ENCODE measurements around the gene CLEC16A. TPM values are rescaled to one million over a fixed set of nuclear protein-coding genes. Genes with fewer than 3 reads are reported as not detected.
A peak's percentile ranks its signal among the peaks of the same experiment; 100 is the strongest.

Gene CLEC16A
- total RNA-seq, 1 donor from 2014 or later: 7.8 TPM

DNA sequence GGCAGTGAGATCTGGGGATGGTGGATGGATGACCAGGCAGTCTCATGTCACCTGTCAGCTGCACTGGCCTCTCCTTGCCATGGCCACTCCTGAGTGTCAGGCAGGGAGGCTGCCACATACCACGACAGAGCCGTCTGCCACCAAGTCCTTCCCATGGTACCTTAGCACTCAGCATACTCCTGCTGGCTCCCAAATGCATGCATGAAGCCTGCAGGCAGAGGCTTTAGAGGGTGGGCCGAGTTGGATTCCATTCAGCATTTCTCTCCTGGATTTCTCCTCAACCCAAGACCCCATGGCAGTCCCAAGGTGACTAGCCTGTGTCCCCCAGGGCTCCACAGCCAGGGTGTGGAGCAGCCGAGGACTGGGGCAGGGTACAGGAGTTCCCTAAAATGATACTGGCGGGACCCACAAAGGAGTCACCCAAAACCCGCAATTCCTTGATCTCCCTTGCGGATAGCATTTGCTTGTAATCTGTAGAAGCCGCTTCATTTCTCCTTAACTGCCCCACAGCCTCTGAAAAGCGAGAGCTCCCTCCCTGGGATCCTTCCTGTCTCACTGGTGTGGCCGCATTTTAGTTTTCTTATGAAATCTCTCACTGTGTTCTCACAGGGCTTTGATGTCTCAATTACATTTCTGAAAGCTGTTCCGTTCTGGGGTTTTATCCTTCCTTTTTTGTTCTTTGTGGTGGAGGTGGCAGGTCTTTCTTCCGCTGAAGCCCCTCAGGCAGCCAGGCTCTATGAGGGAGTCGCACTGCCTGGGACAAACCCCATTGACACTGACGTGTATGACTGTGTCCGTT, 170.2 kb downstream of the CLEC16A start:
- no peak for TF ChIP-seq EZH2phosphoT487 (IDR thresholded peaks at IDR 0.05)
- TF ChIP-seq, protein P1, sequence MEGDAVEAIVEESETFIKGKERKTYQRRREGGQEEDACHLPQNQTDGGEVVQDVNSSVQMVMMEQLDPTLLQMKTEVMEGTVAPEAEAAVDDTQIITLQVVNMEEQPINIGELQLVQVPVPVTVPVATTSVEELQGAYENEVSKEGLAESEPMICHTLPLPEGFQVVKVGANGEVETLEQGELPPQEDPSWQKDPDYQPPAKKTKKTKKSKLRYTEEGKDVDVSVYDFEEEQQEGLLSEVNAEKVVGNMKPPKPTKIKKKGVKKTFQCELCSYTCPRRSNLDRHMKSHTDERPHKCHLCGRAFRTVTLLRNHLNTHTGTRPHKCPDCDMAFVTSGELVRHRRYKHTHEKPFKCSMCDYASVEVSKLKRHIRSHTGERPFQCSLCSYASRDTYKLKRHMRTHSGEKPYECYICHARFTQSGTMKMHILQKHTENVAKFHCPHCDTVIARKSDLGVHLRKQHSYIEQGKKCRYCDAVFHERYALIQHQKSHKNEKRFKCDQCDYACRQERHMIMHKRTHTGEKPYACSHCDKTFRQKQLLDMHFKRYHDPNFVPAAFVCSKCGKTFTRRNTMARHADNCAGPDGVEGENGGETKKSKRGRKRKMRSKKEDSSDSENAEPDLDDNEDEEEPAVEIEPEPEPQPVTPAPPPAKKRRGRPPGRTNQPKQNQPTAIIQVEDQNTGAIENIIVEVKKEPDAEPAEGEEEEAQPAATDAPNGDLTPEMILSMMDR (IDR thresholded peaks at IDR 0.05): no peak
- TF ChIP-seq EZH2 (IDR thresholded peaks at IDR 0.05): no peak

DNA sequence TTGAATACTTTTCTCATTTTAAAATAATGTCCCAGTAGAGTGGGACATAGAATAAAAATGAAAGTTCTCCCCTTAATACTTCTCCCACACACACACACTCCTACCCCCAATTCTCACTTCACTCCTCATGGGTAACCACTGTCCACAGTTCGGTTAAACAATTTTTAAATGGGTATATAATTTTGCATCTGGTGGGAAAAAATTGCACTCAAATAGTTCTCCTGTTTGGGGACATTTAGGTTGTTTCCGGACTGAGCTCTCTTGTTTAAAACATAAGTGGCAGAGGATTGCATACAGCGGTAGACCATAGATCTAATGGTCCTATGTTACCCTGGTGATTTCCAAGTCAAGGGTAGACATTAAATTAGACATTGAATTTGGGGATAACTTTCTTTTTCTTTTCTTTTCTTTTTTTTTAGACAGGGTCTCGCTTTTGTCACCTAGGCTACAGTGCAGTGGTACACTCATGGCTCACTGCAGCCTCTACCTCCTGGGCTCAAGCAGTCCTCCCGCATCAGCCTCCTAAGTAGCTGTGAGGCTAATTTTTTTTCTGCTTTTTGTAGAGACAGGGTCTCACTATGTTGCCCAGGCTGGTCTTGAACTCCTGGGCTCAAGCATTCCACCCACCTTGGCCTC, 173.3 kb downstream of the CLEC16A start:
- Histone ChIP-seq H3K4me2 (no peak overlapping the region), H3K27ac (no peak overlapping the region), H2AFZ (replicated peaks) (no peak overlapping the region), H3K36me3 (no peaks in the 10 kb centered on the region), H3K4me3 (no peak overlapping the region), H3K9ac (no peak overlapping the region), H4K20me1 (ENCODE audit: low read depth) (no peaks in the 10 kb centered on the region), H3K27me3 (no peaks in the 10 kb centered on the region), H3F3A (ENCODE audit: low read depth) (no peaks in the 10 kb centered on the region), H3K79me2 (ENCODE audit: low read depth) (no peaks in the 10 kb centered on the region), H3K4me1 (no peaks in the 10 kb centered on the region), H3K9me3 (ENCODE audit: low read depth) (no peaks in the 10 kb centered on the region)
- no peak overlapping the region for H3K27ac Mint-ChIP-seq
- H3K27me3 Mint-ChIP-seq (ENCODE audit: insufficient read depth, low read depth): no peaks in the 10 kb centered on the region
- no peaks in the 10 kb centered on the region for H3K9me3 Mint-ChIP-seq
- H3K4me1 Mint-ChIP-seq: peaks cover 12% of the 10 kb centered on the region
- TF ChIP-seq EZH2phosphoT487 (IDR thresholded peaks at IDR 0.05) (no peak), EZH2 (IDR thresholded peaks at IDR 0.05) (no peak)
- TF ChIP-seq, protein P1 (IDR thresholded peaks at IDR 0.05): no peak
- peaks cover 3% of the 10 kb centered on the region for H3K36me3 Mint-ChIP-seq
- no peak for DNase-seq (ENCODE audit: low spot score)
- H3K4me3 Mint-ChIP-seq: no peak overlapping the region

More for the DNA sequence above, 170.2 kb downstream of the CLEC16A start:
- Histone ChIP-seq H3K27ac (peak overlapping the region; percentile 29), H3F3A (ENCODE audit: low read depth) (no peaks in the 10 kb centered on the region), H3K36me3 (no peaks in the 10 kb centered on the region), H3K9me3 (ENCODE audit: low read depth) (no peaks in the 10 kb centered on the region), H3K4me3 (no peak overlapping the region), H3K4me1 (no peaks in the 10 kb centered on the region), H3K79me2 (ENCODE audit: low read depth) (no peaks in the 10 kb centered on the region), H3K27me3 (no peaks in the 10 kb centered on the region), H3K4me2 (no peak overlapping the region), H3K9ac (no peak overlapping the region), H4K20me1 (ENCODE audit: low read depth) (no peaks in the 10 kb centered on the region), H2AFZ (replicated peaks) (no peak overlapping the region)
- H3K4me1 Mint-ChIP-seq: peaks cover 16% of the 10 kb centered on the region
- no peaks in the 10 kb centered on the region for H3K27me3 Mint-ChIP-seq (ENCODE audit: insufficient read depth, low read depth)
- peak overlapping the region; percentile 71 for H3K27ac Mint-ChIP-seq
- no peaks in the 10 kb centered on the region for H3K9me3 Mint-ChIP-seq
- DNase-seq (ENCODE audit: low spot score): no peak
- H3K36me3 Mint-ChIP-seq: peaks cover 3% of the 10 kb centered on the region
- no peak overlapping the region for H3K4me3 Mint-ChIP-seq

DNA sequence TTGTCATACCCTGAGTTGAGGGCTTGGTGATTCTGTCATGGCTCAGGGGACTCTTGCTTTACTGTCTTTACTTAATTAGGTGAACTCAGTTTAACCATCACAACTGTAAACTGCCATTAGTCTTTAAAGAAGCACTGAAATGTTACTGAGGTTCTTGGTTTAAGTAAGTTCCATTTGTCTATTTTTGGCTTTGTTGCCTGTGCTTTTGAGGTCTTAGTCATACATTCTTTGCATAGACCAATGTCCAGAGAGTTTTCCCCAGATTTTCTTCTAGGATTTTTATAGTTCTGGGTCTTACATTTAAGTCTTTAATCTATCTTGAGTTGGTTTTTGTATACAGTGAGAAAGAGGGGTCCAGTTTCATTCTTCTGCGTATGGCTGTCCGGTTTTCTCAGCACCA, 174.1 kb downstream of the CLEC16A start:
- no peak overlapping the region for H3K9ac ChIP-seq
- H3K27ac ChIP-seq: no peak overlapping the region
- no peaks in the 10 kb centered on the region for H3K4me1 ChIP-seq
- no peaks in the 10 kb centered on the region for H3F3A ChIP-seq (ENCODE audit: low read depth)
- Mint-ChIP-seq H3K27ac (no peak overlapping the region), H3K36me3 (peaks cover 4% of the 10 kb centered on the region), H3K4me3 (no peak overlapping the region), H3K9me3 (no peaks in the 10 kb centered on the region), H3K27me3 (ENCODE audit: insufficient read depth, low read depth) (no peaks in the 10 kb centered on the region), H3K4me1 (peaks cover 10% of the 10 kb centered on the region)
- no peaks in the 10 kb centered on the region for H3K27me3 ChIP-seq
- no peaks in the 10 kb centered on the region for H3K36me3 ChIP-seq
- H3K4me2 ChIP-seq: no peak overlapping the region
- TF ChIP-seq EZH2phosphoT487 (IDR thresholded peaks at IDR 0.05): no peak
- no peak for TF ChIP-seq EZH2 (IDR thresholded peaks at IDR 0.05)
- TF ChIP-seq, protein P1 (IDR thresholded peaks at IDR 0.05): no peak
- no peak for DNase-seq (ENCODE audit: low spot score)
- H3K4me3 ChIP-seq: no peak overlapping the region
- H3K79me2 ChIP-seq (ENCODE audit: low read depth): no peaks in the 10 kb centered on the region
- no peak overlapping the region for H2AFZ ChIP-seq (replicated peaks)
- no peaks in the 10 kb centered on the region for H4K20me1 ChIP-seq (ENCODE audit: low read depth)
- no peaks in the 10 kb centered on the region for H3K9me3 ChIP-seq (ENCODE audit: low read depth)
